Testis (tissue), 3 donors: ENCODE results near the gene ASTL. TPM values are rescaled to one million over a fixed set of nuclear protein-coding genes. Genes with fewer than 3 reads are reported as not detected.

Experiments used
- DNase-seq: peaks from one replicate; pipeline ENCODE4 v3.0.0-alpha.2; 2019
- H3K27ac ChIP-seq, 2 donors: fragments of 200-600 bp; sonication (generic); one replicate each; pipeline ENCODE4 v1.5.1; 2019
- H3K27me3 ChIP-seq: fragments of 200-600 bp; sonication (generic); one replicate; pipeline ENCODE4 v1.5.1; 2019
- H3K36me3 ChIP-seq: fragments of 200-600 bp; sonication (generic); one replicate; pipeline ENCODE4 v1.5.1; 2017; ENCODE audit warnings: low read depth; ENCODE audit errors: missing control alignments
- H3K4me1 ChIP-seq: fragments of 200-600 bp; sonication (generic); one replicate; pipeline ENCODE4 v1.5.1; 2019
- H3K4me3 ChIP-seq, 2 donors: fragments of 200-600 bp; sonication (generic); one replicate each; pipeline ENCODE4 v1.5.1; 2017 to 2019
- H3K9me3 ChIP-seq: fragments of 200-600 bp; sonication (generic); one replicate; pipeline ENCODE4 v1.5.1; 2017
- POLR2A ChIP-seq: fragments of 450-650 bp; IDR thresholded peaks from one replicate; pipeline ENCODE4 v1.6.1; 2017; ENCODE audit warnings: antibody characterized with exemption, mild to moderate bottlenecking, moderate library complexity
- WGBS, 2 donors: methylation state at CpG; one replicate each; pipeline ENCODE4 v1.1.5; 2018; 5-methylcytosine and 5-hydroxymethylcytosine counted together
- intact Hi-C: fragments of 100-400 bp; cut with DNase I; formaldehyde crosslinking; loops from one replicate; pipeline ENCODE4 v1.15.1; 2023; ENCODE audit warnings: low total_unique reads
- polyA plus RNA-seq: library from polyadenylated mRNA; stranded (reverse); fragments of 350-450 nt; fragmentation: Illumina TruSeq; extraction: RNeasy Lipid Tissue Mini Kit (QIAGEN cat#74804); gene quantifications from one replicate; pipeline ENCODE4 v1.2.3, GENCODE V29; 2014; ENCODE audit warnings: low read depth, low replicate concordance; ENCODE audit not compliant: insufficient read depth
- total RNA-seq, 2 donors: library from RNA; depleted of rRNA; stranded (reverse); fragments of >200 nt; gene quantifications; one replicate each; pipeline ENCODE4 v1.2.3, GENCODE V29; 2016
- TF ChIP-seq, protein P1 (sequence below), 3 experiments: fragments of 450-650 bp in 2 of 3; fragments of 200-600 bp in 1 of 3; sonication (generic) in 1 of 3; IDR thresholded peaks; one replicate each; pipeline ENCODE4 v1.5.1; 2016 to 2019; ENCODE audit warnings: antibody characterized with exemption in 3 of 3, mild to moderate bottlenecking in 2 of 3, moderate library complexity in 1 of 3

Gene ASTL
- total and polyA plus RNA-seq, 3 donors from 2014 or later: 0.58 to 1.6 (median 0.87) TPM

DNA sequence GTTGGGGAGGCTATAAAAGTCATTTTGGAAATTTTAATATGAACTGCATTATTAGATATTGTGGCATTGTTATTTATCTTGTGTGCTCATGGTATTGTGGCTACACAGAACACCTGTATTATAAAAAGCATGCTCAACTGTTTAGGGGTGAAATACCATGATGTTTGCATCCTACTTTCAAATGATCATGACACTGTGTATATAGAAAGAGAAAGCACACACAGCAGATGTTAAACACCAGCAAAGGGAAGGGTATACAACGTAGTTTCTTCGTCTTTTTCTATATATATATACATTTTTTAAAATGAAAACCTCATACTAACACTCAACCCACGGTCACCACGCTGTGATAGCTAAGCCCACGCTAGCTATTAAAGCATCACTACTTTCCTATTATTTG is 43.2 kb upstream of the ASTL start:
- intact Hi-C loops: no loop called here
- no peaks in the 10 kb centered on the region for H3K36me3 ChIP-seq
- no peak for TF ChIP-seq POLR2A
- no peak overlapping the region for H3K27ac ChIP-seq
- H3K4me3 ChIP-seq: no peak overlapping the region
- H3K9me3 ChIP-seq: no peaks in the 10 kb centered on the region
- WGBS, 2 donors: 80 to 82% methylated on average over 5 of the region's 5 CpGs
- DNase-seq: no peak
- H3K4me1 ChIP-seq: peaks cover 5% of the 10 kb centered on the region
- H3K27me3 ChIP-seq: no peaks in the 10 kb centered on the region

DNA sequence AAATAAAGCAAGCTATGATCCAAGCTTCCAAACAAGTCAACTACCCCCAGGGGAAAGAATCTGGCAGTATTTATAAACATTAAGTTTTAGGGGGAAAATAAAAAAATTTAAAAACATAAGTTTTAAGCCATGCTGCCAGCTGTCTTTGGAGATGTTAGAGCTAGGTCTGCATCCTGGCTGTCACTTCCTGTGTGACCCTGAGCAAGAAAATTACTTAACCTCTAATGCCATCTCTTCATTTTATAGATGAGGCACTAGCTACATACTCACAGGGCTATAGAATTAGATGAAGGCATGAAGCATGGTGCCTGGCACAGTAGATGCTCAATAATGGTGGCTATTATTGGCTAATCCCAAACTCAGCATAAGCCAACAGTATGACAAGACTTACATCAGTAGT is 42.2 kb upstream of the ASTL start:
- no peak for DNase-seq
- Histone ChIP-seq H3K27me3 (no peaks in the 10 kb centered on the region), H3K4me3 (no peak overlapping the region), H3K4me1 (no peaks in the 10 kb centered on the region), H3K9me3 (no peaks in the 10 kb centered on the region), H3K36me3 (no peaks in the 10 kb centered on the region), H3K27ac (no peak overlapping the region)
- intact Hi-C loops: no loop called here
- TF ChIP-seq, protein P1, sequence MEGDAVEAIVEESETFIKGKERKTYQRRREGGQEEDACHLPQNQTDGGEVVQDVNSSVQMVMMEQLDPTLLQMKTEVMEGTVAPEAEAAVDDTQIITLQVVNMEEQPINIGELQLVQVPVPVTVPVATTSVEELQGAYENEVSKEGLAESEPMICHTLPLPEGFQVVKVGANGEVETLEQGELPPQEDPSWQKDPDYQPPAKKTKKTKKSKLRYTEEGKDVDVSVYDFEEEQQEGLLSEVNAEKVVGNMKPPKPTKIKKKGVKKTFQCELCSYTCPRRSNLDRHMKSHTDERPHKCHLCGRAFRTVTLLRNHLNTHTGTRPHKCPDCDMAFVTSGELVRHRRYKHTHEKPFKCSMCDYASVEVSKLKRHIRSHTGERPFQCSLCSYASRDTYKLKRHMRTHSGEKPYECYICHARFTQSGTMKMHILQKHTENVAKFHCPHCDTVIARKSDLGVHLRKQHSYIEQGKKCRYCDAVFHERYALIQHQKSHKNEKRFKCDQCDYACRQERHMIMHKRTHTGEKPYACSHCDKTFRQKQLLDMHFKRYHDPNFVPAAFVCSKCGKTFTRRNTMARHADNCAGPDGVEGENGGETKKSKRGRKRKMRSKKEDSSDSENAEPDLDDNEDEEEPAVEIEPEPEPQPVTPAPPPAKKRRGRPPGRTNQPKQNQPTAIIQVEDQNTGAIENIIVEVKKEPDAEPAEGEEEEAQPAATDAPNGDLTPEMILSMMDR (IDR thresholded peaks at IDR 0.05): no peak
- TF ChIP-seq POLR2A: no peak

DNA sequence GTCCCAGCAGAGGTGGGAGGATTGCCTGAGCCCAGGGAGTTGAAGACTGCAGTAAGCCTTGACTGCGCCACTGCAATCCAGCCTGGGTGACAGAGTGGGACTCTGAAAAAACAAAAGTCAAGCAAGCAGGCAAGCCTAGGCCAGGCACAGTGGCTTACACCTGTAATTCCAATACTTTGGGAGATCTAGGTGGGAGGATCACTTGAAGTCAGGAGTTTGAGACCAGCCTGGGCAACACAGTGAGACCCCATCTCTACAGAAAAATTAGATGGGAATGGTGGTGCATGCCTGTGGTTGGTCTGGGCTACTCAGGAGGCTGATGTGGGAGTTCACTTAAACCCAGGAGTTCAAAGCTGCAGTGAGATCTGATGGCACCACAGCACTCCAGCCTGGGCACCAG is 41.7 kb upstream of the ASTL start:
- Histone ChIP-seq H3K9me3 (no peaks in the 10 kb centered on the region), H3K4me1 (no peaks in the 10 kb centered on the region), H3K27ac (no peak overlapping the region), H3K27me3 (no peaks in the 10 kb centered on the region), H3K4me3 (no peak overlapping the region), H3K36me3 (no peaks in the 10 kb centered on the region)
- DNase-seq: no peak
- TF ChIP-seq, protein P1 (IDR thresholded peaks at IDR 0.05): no peak
- TF ChIP-seq POLR2A: no peak
- WGBS, 2 donors: 95 to 100% methylated on average over 1 of the region's 1 CpG
- intact Hi-C loops: no loop called here

- no peak for TF ChIP-seq POLR2A
- TF ChIP-seq, protein P1 (IDR thresholded peaks at IDR 0.05): no peak
- WGBS, 2 donors: 57 to 62% methylated on average over 4 of the region's 4 CpGs
- intact Hi-C loops: no loop called here
Observed at GRCh38 chr2:96176661-96177060, 38.4 kb upstream of the ASTL start.

GRCh38 chr2:96175951-96176350 is 37.6 kb upstream of the ASTL start:
- no peak for TF ChIP-seq POLR2A
- TF ChIP-seq, protein P1 (IDR thresholded peaks at IDR 0.05): no peak
- H3K36me3 ChIP-seq: no peaks in the 10 kb centered on the region
- no peaks in the 10 kb centered on the region for H3K27me3 ChIP-seq
- H3K4me1 ChIP-seq: no peaks in the 10 kb centered on the region
- intact Hi-C loops: no loop called here
- WGBS, 2 donors: 67 to 90% methylated on average over 6 of the region's 6 CpGs
- H3K9me3 ChIP-seq: no peaks in the 10 kb centered on the region
- no peak for DNase-seq
- H3K27ac ChIP-seq: no peak overlapping the region
- no peak overlapping the region for H3K4me3 ChIP-seq

More at GRCh38 chr2:96176661-96177060, 38.4 kb upstream of the ASTL start:
- Histone ChIP-seq H3K9me3 (no peaks in the 10 kb centered on the region), H3K27ac (no peak overlapping the region), H3K36me3 (no peaks in the 10 kb centered on the region), H3K27me3 (no peaks in the 10 kb centered on the region), H3K4me3 (no peak overlapping the region), H3K4me1 (no peaks in the 10 kb centered on the region)
- no peak for DNase-seq
